ENCODE measurements around the gene ATP6V1F.

ATP6V1F gene

GRCh38 chr7:128869944-128870285, 7.3 kb downstream of the ATP6V1F start:
- no peak for DNase-seq

- DNase-seq = no peak
Observed at GRCh38 chr7:128871050-128871449, 8.4 kb downstream of the ATP6V1F start.

- DNase-seq = no peak
Observed at GRCh38 chr7:128872394-128872824, 9.8 kb downstream of the ATP6V1F start.

- DNase-seq = no peak
Observed at GRCh38 chr7:128873234-128873633, 10.6 kb downstream of the ATP6V1F start.

- no peak for DNase-seq
Observed at GRCh38 chr7:128874140-128875031, 11.7 kb downstream of the ATP6V1F start.

GRCh38 chr7:128875523-128875948, 12.9 kb downstream of the ATP6V1F start:
- DNase-seq = no peak

GRCh38 chr7:128876127-128876526, 13.5 kb downstream of the ATP6V1F start:
- DNase-seq = no peak

- DNase-seq = no peak
Observed at GRCh38 chr7:128876586-128876977, 13.9 kb downstream of the ATP6V1F start.

- DNase-seq = no peak
Observed at GRCh38 chr7:128876978-128877755, 14.5 kb downstream of the ATP6V1F start.

- DNase-seq = no peak
Observed at GRCh38 chr7:128877756-128878120, 15.1 kb downstream of the ATP6V1F start.

GRCh38 chr7:128878226-128879105, 15.8 kb downstream of the ATP6V1F start:
- no peak for DNase-seq

- no peak for DNase-seq
Observed at GRCh38 chr7:128879461-128879938, 16.8 kb downstream of the ATP6V1F start.

- no peak for DNase-seq
Observed at GRCh38 chr7:128879939-128880746, 17.5 kb downstream of the ATP6V1F start.

- DNase-seq = no peak
Observed at GRCh38 chr7:128880791-128881457, 18.3 kb downstream of the ATP6V1F start.

- DNase-seq = no peak
Observed at GRCh38 chr7:128881458-128882125, 18.9 kb downstream of the ATP6V1F start.

GRCh38 chr7:128882134-128882533, 19.5 kb downstream of the ATP6V1F start:
- no peak for DNase-seq

GRCh38 chr7:128883622-128884448, 21.2 kb downstream of the ATP6V1F start:
- DNase-seq = peak; percentile 79

GRCh38 chr7:128884561-128885369, 22.1 kb downstream of the ATP6V1F start:
- DNase-seq = no peak

Data from CD4-positive, alpha-beta T cell treated with Interleukin-4 for 4 hours (primary cell).